Measurements from ENCODE around the gene C4BPA.

C4BPA gene

GRCh38 chr1:207103892-207104373 lies at the start of gene C4BPA:
TSS of gene C4BPA (plus strand) at chr1:207104233. CDS start at chr1:207113026, 8,793 bp downstream.
- no peak for DNase-seq

DNA sequence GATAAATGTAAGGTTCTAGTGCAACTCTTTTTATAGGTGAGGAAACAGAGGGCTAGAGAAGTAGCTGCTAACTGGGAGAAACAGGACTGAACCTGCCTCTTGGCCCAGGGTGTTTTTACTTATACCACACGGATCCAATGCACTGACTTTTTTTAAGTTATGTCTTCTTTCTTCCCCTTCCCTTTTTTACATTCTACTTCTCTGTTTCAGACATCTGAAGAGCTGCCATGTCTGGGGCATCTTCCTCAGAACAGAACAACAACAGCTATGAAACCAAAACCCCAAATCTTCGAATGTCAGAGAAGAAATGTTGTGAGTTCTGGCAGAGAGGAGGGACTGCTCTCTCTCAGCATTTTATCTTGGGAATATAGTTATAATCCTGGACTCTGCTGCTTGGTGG lies 49.5 kb upstream of the C4BPA start:
- no peak for DNase-seq

GRCh38 chr1:207055386-207056001 lies 48.5 kb upstream of the C4BPA start:
- DNase-seq = no peak

- DNase-seq = no peak
Measured at GRCh38 chr1:207056673-207057072, 47.4 kb upstream of the C4BPA start.

- DNase-seq = no peak
Measured at GRCh38 chr1:207058252-207058651, 45.8 kb upstream of the C4BPA start.

- no peak for DNase-seq
Measured at GRCh38 chr1:207058878-207059867, 44.9 kb upstream of the C4BPA start.

GRCh38 chr1:207059881-207060280 lies 44.2 kb upstream of the C4BPA start:
- no peak for DNase-seq

DNA sequence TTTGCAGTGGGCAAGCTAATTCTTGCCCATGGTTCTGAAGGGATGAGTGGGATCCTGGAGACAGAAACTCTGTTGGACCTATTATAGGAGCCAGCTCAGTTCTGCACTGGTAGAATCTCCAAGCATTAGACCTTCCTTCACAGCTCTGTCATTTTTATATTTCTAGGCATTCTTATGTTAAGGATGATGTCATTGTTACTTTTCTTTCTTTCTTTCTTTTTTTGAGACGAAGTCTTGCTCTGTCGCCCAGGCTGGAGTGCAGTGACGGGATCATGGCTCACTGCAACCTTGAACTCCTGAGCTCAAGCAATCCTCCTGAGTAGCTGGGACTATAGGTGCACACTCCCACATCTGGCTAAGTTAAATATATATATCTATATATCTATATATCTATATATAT lies 43.4 kb upstream of the C4BPA start:
- no peak for DNase-seq

DNA sequence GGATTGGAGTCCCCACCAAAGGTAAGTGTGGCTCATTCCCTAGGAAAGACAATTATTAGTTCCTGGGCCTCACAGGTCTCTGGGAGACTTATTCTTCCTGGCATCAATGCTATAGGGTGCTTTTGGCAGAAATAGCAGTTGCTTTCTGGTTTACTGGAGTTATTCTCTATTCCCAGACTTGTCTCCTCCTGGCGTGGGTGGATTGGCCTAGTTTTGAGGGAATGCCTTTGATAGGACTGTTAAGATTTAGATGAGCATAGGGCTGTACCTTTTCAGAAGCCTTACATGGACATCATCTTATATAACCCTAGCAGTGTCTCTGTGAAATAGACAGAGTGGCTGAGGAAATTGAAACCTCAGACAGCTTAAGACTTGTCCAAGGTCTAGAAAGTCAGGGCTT lies 42.0 kb upstream of the C4BPA start:
- DNase-seq = no peak

DNA sequence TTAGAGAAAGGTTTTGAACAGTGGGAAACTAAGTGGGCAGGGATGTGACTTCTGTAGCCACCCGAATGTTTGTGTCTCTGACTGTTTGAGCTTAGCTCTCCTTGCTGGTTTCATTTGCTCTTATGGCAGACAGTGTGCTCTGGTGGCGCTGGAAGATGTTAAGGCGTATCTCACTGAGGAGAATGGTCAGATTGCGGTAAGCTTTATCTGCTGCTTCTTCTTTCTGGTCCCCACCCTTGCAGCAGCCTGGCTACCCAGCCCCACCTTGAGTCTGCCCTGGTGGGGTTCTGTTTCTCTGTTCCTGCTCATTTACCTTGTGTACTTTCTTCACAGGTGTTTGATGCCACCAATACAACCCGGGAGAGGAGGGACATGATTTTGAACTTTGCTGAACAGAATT lies 41.0 kb upstream of the C4BPA start:
- no peak for DNase-seq

GRCh38 chr1:207064561-207064960 lies 39.5 kb upstream of the C4BPA start:
- no peak for DNase-seq

GRCh38 chr1:207067185-207067584 lies 36.8 kb upstream of the C4BPA start:
- DNase-seq = no peak

- no peak for DNase-seq
Measured at GRCh38 chr1:207067665-207068064, 36.4 kb upstream of the C4BPA start.

DNA sequence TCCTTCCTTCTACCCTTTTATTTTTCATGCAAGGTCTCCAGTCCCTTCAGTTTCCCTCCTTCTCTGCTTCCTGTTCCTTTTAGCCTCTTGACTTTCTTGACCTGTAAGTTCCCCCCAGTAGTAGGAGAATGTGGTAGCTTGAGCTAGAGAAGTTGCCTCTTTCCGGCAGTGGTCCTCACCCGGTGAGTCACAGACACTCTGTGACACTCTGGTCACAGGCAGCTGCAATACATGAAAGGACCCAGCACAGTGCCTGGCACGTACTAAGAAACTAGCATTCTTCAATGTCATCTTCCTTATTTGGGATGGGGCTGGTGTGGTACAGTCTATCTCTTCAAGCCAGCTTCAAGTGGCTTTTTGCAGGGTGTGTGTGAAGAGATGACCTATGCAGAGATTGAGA lies 35.0 kb upstream of the C4BPA start:
- DNase-seq = no peak

GRCh38 chr1:207069858-207070506 lies 34.1 kb upstream of the C4BPA start:
- no peak for DNase-seq

DNA sequence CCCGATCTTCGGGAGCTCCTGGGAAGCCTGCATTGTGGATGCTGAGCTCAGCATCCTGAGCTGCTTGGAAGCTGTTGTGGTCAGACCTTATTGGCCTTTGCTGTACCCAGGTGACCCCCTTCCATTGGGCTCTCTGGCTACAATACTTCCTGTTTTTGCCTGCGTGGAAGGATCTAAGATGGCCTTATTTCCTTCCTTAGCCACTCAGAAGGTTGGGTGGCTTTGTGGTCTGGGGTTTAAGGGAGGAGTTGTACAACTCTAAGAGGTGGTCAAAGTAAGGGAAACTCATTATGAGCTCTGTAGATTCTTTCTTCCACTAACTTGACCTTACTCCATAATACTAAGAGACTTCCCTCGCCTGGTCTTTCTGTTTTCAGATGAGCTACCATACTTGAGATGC lies 33.2 kb upstream of the C4BPA start:
- DNase-seq = no peak

DNA sequence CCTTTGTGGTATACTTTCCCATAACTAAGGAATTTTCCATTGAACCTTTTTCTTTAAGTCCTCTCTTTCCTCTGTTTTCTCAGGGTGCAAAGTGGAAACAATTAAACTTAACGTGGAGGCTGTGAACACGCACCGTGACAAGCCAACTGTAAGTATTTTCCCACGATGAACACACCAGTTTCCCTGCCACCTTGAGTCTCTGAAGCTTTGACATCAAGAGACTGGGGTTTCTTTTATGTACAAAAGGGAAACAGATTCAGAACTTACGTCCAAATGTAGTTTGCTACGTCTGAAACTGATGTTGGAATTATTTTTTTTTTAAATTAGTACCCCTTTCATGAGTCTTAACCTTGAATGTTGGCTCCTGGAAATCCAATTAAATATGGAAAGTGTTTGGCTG lies 32.6 kb upstream of the C4BPA start:
- DNase-seq = no peak

DNA sequence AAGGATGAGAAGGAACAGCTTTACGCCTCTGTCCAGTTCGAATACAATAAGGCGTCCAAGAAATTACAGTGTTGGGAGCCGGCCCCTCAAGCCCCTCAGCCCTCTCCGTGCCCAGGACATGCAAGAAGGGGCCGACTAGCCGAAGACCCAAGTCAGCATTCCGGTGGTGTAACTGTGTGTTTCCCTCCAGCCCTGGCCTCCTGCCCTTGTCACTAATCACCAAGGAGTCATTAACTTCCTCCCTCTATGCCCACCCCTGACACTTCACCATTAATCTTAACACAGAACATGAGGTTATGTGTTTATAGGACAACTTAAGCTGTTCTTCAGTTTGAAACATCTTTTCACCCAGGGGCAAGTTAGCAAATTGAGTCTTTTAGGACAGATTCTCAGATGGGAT lies 31.8 kb upstream of the C4BPA start:
- no peak for DNase-seq

DNA sequence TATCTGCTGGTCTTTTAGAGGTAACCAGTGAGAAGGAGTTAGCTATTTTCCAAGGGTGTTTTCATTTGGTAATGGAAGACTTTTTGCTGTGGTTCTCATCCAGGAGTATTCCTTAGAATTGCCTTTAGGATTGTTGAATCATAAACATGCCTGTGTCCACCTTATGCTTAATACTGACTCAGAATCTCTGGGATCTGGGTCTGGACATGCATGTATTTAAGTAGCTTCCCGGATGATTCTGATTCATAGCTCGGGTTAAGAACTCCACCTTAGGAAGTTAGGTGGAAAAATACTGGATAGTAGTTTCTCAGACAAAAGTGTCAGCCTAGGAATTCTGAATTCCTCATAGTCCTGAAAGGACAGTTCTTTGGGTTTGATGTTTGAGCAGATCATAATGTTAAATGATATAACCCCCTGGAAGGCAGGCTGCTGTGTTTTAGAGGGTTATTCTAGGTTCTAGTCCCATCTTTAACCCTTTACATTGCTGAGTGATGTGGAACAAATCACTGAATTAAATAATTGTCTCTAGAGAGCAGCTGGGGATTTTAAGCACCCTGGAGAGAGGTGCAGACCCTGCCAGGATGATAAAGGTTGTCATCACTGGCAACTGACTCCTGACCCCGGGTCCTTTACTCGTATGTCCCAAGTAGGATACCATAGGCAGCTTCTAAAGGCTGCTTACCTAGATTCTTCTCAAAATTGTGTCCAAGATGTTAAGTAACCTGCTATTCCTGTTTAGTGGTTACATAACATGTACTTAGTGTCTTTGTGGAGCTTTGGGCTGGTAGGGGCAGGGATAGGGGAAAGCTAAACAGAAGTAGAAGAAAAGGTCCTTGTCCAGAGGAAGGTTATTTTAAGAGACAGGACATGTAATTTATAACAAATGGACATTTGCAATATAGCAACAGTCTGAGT lies 29.9 kb upstream of the C4BPA start:
- no peak for DNase-seq

- no peak for DNase-seq
Measured at GRCh38 chr1:207076181-207076955, 27.7 kb upstream of the C4BPA start.

GRCh38 chr1:207077012-207077411 lies 27.0 kb upstream of the C4BPA start:
- no peak for DNase-seq
